ENCODE results near the gene ADGRL2. TPM values are rescaled to one million over a fixed set of nuclear protein-coding genes. Genes with fewer than 3 reads are reported as not detected.
"Not testable (repeated sequence)": the region's sequence is repeated elsewhere in the genome, so short reads cannot be mapped to it uniquely, and the experiment has no call there.

Gene ADGRL2
- total RNA-seq, 1 experiment from 2014 or later, result 34.2 TPM

DNA sequence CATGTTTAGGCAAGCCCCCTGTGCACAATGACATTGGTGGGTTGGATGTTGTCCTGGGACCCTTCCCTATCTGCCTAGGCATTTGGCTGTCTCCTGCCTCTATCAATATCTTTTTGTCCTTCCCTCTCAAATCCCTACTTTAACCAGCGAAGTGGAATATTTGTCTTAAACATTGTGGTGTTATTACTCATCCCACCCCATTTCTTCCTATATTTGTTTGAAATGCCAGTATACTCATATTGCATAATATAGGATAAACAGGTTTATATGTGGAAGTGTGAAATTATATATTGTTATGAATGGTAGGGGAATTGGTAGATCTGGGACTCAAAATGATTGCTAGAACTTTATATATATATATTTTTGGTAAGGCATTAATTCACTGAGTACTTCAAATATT is 80.0 kb downstream of the ADGRL2 start:
- no peak for ATAC-seq
- Histone ChIP-seq H3K4me1 (ENCODE audit: control insufficient read depth, insufficient read depth, low read length) (peaks cover 12% of the 10 kb centered on the region; the same call in 1 of the 2 replicates), H3K27me3 (ENCODE audit: control insufficient read depth, insufficient read depth, low read length) (no peaks in the 10 kb centered on the region), H3K36me3 (ENCODE audit: control insufficient read depth, insufficient read depth, low read length) (no peaks in the 10 kb centered on the region), H3K27ac (ENCODE audit: low read length) (no peak overlapping the region), H3K9me3 (ENCODE audit: control insufficient read depth, insufficient read depth, low read depth, low read length) (no peaks in the 10 kb centered on the region), H3K4me3 (ENCODE audit: low read depth in 2 of 2, low read length in 2 of 2) (no peak overlapping the region)
- CTCF ChIA-PET, result no interaction called here
- no TSS peak for BruUV-seq (replicated peaks)
- intact Hi-C loops (cut with micrococcal nuclease; ENCODE audit: unreplicated experiment), result no loop called here
- POLR2A ChIA-PET, result no interaction called here
- in situ Hi-C loops (cut with HindIII; ENCODE audit: low pct_unique_long_range_greater_than_20kb, low sequenced_read_pairs), result no loop called here
- TF ChIP-seq, protein P1, sequence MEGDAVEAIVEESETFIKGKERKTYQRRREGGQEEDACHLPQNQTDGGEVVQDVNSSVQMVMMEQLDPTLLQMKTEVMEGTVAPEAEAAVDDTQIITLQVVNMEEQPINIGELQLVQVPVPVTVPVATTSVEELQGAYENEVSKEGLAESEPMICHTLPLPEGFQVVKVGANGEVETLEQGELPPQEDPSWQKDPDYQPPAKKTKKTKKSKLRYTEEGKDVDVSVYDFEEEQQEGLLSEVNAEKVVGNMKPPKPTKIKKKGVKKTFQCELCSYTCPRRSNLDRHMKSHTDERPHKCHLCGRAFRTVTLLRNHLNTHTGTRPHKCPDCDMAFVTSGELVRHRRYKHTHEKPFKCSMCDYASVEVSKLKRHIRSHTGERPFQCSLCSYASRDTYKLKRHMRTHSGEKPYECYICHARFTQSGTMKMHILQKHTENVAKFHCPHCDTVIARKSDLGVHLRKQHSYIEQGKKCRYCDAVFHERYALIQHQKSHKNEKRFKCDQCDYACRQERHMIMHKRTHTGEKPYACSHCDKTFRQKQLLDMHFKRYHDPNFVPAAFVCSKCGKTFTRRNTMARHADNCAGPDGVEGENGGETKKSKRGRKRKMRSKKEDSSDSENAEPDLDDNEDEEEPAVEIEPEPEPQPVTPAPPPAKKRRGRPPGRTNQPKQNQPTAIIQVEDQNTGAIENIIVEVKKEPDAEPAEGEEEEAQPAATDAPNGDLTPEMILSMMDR (IDR thresholded peaks at IDR 0.05), result no peak
- TF ChIP-seq POLR2AphosphoS5 (IDR thresholded peaks at IDR 0.05; ENCODE audit: low read depth, low read length) (no peak), TCF7L2 (IDR thresholded peaks at IDR 0.05; ENCODE audit: low read depth, low read length) (no peak), SIN3A (IDR thresholded peaks at IDR 0.05; ENCODE audit: borderline replicate concordance, insufficient read depth, low read depth, low read length) (no peak)
- TF ChIP-seq, protein P2, sequence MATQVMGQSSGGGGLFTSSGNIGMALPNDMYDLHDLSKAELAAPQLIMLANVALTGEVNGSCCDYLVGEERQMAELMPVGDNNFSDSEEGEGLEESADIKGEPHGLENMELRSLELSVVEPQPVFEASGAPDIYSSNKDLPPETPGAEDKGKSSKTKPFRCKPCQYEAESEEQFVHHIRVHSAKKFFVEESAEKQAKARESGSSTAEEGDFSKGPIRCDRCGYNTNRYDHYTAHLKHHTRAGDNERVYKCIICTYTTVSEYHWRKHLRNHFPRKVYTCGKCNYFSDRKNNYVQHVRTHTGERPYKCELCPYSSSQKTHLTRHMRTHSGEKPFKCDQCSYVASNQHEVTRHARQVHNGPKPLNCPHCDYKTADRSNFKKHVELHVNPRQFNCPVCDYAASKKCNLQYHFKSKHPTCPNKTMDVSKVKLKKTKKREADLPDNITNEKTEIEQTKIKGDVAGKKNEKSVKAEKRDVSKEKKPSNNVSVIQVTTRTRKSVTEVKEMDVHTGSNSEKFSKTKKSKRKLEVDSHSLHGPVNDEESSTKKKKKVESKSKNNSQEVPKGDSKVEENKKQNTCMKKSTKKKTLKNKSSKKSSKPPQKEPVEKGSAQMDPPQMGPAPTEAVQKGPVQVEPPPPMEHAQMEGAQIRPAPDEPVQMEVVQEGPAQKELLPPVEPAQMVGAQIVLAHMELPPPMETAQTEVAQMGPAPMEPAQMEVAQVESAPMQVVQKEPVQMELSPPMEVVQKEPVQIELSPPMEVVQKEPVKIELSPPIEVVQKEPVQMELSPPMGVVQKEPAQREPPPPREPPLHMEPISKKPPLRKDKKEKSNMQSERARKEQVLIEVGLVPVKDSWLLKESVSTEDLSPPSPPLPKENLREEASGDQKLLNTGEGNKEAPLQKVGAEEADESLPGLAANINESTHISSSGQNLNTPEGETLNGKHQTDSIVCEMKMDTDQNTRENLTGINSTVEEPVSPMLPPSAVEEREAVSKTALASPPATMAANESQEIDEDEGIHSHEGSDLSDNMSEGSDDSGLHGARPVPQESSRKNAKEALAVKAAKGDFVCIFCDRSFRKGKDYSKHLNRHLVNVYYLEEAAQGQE (IDR thresholded peaks at IDR 0.05; ENCODE audit: insufficient read depth in 1 of 2, low read depth in 2 of 2, low read length in 1 of 2), result no peak
- DNase-seq (ENCODE audit: low read depth, low spot score), result no peak

DNA sequence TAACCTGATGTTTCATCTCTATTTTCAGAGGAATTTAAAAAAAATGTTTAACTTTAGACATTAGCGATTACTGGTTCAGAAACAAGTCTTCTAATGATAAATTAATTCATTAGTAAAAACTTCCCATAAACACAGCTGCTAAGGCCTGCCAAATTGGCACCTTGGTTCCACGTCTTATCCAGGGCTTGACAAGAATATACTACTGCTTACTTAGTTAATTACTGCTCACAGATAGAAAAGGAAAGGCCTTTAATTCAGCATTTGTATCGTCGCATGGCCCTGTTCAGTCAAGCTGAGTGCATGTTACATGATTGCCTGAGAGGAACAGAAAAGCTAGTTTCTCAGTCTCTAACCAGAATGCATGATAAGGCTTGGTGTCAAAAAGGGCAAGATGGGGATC is 84.6 kb downstream of the ADGRL2 start:
- Histone ChIP-seq H3K4me1 (ENCODE audit: control insufficient read depth, insufficient read depth, low read length) (no peaks in the 10 kb centered on the region), H3K9me3 (ENCODE audit: control insufficient read depth, insufficient read depth, low read depth, low read length) (no peaks in the 10 kb centered on the region), H3K36me3 (ENCODE audit: control insufficient read depth, insufficient read depth, low read length) (no peaks in the 10 kb centered on the region), H3K27ac (ENCODE audit: low read length) (no peak overlapping the region), H3K27me3 (ENCODE audit: control insufficient read depth, insufficient read depth, low read length) (no peaks in the 10 kb centered on the region), H3K4me3 (ENCODE audit: low read depth in 2 of 2, low read length in 2 of 2) (no peak overlapping the region)
- CTCF ChIA-PET, result no interaction called here
- DNase-seq (ENCODE audit: low read depth, low spot score) (no peak), ATAC-seq (no peak)
- BruUV-seq (replicated peaks), result no TSS peak
- intact Hi-C loops (cut with micrococcal nuclease; ENCODE audit: unreplicated experiment), result no loop called here
- POLR2A ChIA-PET, result no interaction called here
- in situ Hi-C loops (cut with HindIII; ENCODE audit: low pct_unique_long_range_greater_than_20kb, low sequenced_read_pairs), result no loop called here
- TF ChIP-seq, protein P1 (IDR thresholded peaks at IDR 0.05), result no peak
- TF ChIP-seq POLR2AphosphoS5 (IDR thresholded peaks at IDR 0.05; ENCODE audit: low read depth, low read length), result no peak
- TF ChIP-seq, protein P2 (IDR thresholded peaks at IDR 0.05; ENCODE audit: insufficient read depth in 1 of 2, low read depth in 2 of 2, low read length in 1 of 2), result no peak
- no peak for TF ChIP-seq TCF7L2 (IDR thresholded peaks at IDR 0.05; ENCODE audit: low read depth, low read length)
- no peak for TF ChIP-seq SIN3A (IDR thresholded peaks at IDR 0.05; ENCODE audit: borderline replicate concordance, insufficient read depth, low read depth, low read length)

DNA sequence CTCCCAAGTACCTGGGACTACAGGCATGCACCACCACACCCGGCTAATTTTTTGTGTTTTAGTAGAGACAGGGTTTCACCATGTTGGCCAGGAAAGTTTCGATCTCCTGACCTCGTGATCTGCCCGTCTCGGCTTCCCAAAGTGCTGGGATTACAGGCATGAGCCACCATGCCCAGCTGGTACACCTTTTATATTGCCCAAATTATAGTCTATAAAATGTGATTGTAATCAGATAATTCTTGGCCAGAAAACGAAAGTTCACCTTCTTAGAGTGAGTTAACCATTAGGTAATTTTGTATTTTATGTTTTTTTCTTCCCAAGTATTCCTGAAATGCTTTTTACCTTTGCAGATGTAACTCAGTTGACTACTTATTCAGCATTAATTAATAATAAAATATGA is 85.6 kb downstream of the ADGRL2 start:
- BruUV-seq (replicated peaks); POLR2A ChIA-PET; H3K9me3 ChIP-seq (ENCODE audit: control insufficient read depth, insufficient read depth, low read depth, low read length); H3K36me3 ChIP-seq (ENCODE audit: control insufficient read depth, insufficient read depth, low read length); intact Hi-C loops (cut with micrococcal nuclease; ENCODE audit: unreplicated experiment); H3K4me3 ChIP-seq (ENCODE audit: low read depth in 2 of 2, low read length in 2 of 2); H3K27me3 ChIP-seq (ENCODE audit: control insufficient read depth, insufficient read depth, low read length); DNase-seq (ENCODE audit: low read depth, low spot score); in situ Hi-C loops (cut with HindIII; ENCODE audit: low pct_unique_long_range_greater_than_20kb, low sequenced_read_pairs); H3K27ac ChIP-seq (ENCODE audit: low read length); ATAC-seq; H3K4me1 ChIP-seq (ENCODE audit: control insufficient read depth, insufficient read depth, low read length); CTCF ChIA-PET: not testable (repeated sequence)
